Fibroblast of pulmonary artery (primary cell): ENCODE measurements around the gene SLC4A1AP.
A peak's percentile ranks its signal among the peaks of the same experiment; 100 is the strongest.
"Not testable (repeated sequence)": the region's sequence is repeated elsewhere in the genome, so short reads cannot be mapped to it uniquely, and the experiment has no call there.

Source experiments
- DNase-seq: peaks from one replicate; pipeline ENCODE4 v3.0.0-alpha.2; 2010; ENCODE audit warnings: low read depth
- H3K4me3 ChIP-seq: replicated peaks from 2 replicates; pipeline ENCODE4 v1.5.1; 2011; ENCODE audit warnings: low read depth, mild to moderate bottlenecking, control low read depth, low read length, moderate library complexity
- CTCF ChIP-seq: IDR thresholded peaks from 2 replicates; pipeline ENCODE4 v1.5.1; 2011; ENCODE audit warnings: mild to moderate bottlenecking, control low read depth, low read length, inconsistent platforms; ENCODE audit errors: missing control alignments

Gene SLC4A1AP

GRCh38 chr2:27663285-27664153 lies at the start of gene SLC4A1AP, which contains the start of gene SUPT7L:
Gene SLC4A1AP (plus strand): TSS chr2:27663889. CDS start chr2:27663915, 26 bp downstream.
Gene SUPT7L (minus strand): TSS chr2:27663614. CDS start chr2:27662192, 1,422 bp downstream.
- TF ChIP-seq CTCF = no peak
- DNase-seq = peak; percentile 89
- peak within 1 kb of the TSS; percentile 90 for H3K4me3 ChIP-seq

- no peak for DNase-seq
- no peak for TF ChIP-seq CTCF
- no peak overlapping the region for H3K4me3 ChIP-seq
Observed at GRCh38 chr2:27613985-27614384, 49.7 kb upstream of the SLC4A1AP start.

GRCh38 chr2:27615316-27615715 lies 48.4 kb upstream of the SLC4A1AP start:
- TF ChIP-seq CTCF = no peak
- DNase-seq = no peak

GRCh38 chr2:27621524-27621923 lies 42.2 kb upstream of the SLC4A1AP start:
- TF ChIP-seq CTCF = no peak
- H3K4me3 ChIP-seq = no peak overlapping the region
- DNase-seq = no peak

More at GRCh38 chr2:27615316-27615715, 48.4 kb upstream of the SLC4A1AP start:
- H3K4me3 ChIP-seq = no peak overlapping the region

GRCh38 chr2:27622921-27623384 lies 40.7 kb upstream of the SLC4A1AP start:
- no peak overlapping the region for H3K4me3 ChIP-seq
- no peak for TF ChIP-seq CTCF
- DNase-seq = peak; percentile 61

GRCh38 chr2:27624943-27625342 lies 38.7 kb upstream of the SLC4A1AP start:
- no peak for DNase-seq
- no peak overlapping the region for H3K4me3 ChIP-seq
- no peak for TF ChIP-seq CTCF

GRCh38 chr2:27626323-27626722 lies 37.4 kb upstream of the SLC4A1AP start:
- DNase-seq, H3K4me3 ChIP-seq: not testable (repeated sequence)

- DNase-seq, H3K4me3 ChIP-seq: not testable (repeated sequence)
Observed at GRCh38 chr2:27626921-27627320, 36.8 kb upstream of the SLC4A1AP start.
